Keratinocyte (primary cell): ENCODE measurements around the gene P4HA3. TPM values are rescaled to one million over a fixed set of nuclear protein-coding genes. Genes with fewer than 3 reads are reported as not detected.

Experiments
- DNase-seq: peaks from one replicate; pipeline ENCODE4 v3.0.0-alpha.2; 2011; ENCODE audit warnings: low read depth, missing footprints, low spot score
- FAIRE-seq: peaks from 2 replicates; lab custom pipeline; 2011; peaks lifted over from hg19 to GRCh38; lab: Jason Lieb, UNC
- H2AFZ ChIP-seq: 2 replicates; pipeline ENCODE4 v1.6.0; 2012; ENCODE audit warnings: low read length, control low read depth, inconsistent platforms; ENCODE audit not compliant: control insufficient read depth
- H3K27ac ChIP-seq: 2 replicates; pipeline ENCODE4 v1.5.1; 2011; ENCODE audit warnings: low read length; ENCODE audit not compliant: control insufficient read depth, insufficient read depth
- H3K27me3 ChIP-seq: 3 replicates; pipeline ENCODE4 v1.6.0; 2011; ENCODE audit warnings: low read length; ENCODE audit not compliant: control insufficient read depth, insufficient read depth; ENCODE audit errors: extremely low read depth
- H3K36me3 ChIP-seq, 2 experiments: 2 replicates in 1 of 2; 3 replicates in 1 of 2; pipeline ENCODE4 v1.5.1; 2011; ENCODE audit warnings: low read length in 2 of 2, mild to moderate bottlenecking in 1 of 2; ENCODE audit not compliant: control insufficient read depth in 2 of 2, insufficient read depth in 2 of 2; ENCODE audit errors: extremely low read depth in 1 of 2
- H3K4me1 ChIP-seq: 3 replicates; pipeline ENCODE4 v1.5.1; 2011; ENCODE audit warnings: low read length; ENCODE audit not compliant: control insufficient read depth, insufficient read depth; ENCODE audit errors: extremely low read depth
- H3K4me2 ChIP-seq: 3 replicates; pipeline ENCODE4 v1.6.0; 2011; ENCODE audit warnings: low read depth, low read length; ENCODE audit not compliant: control insufficient read depth, insufficient read depth; ENCODE audit errors: extremely low read depth
- H3K4me3 ChIP-seq, 3 experiments: fragments of 200-600 bp in 1 of 3; sonication (generic) in 1 of 3; 2 replicates in 2 of 3; 3 replicates in 1 of 3; pipeline ENCODE4 v1.5.1; 2011 to 2016; ENCODE audit warnings: low read length in 3 of 3, mild to moderate bottlenecking in 3 of 3, control low read depth in 2 of 3, inconsistent platforms in 1 of 3, low read depth in 1 of 3, mixed read lengths in 1 of 3, mixed run types in 1 of 3, moderate library complexity in 1 of 3; ENCODE audit not compliant: control insufficient read depth in 2 of 3, insufficient read depth in 2 of 3; ENCODE audit errors: extremely low read depth in 1 of 3
- H3K79me2 ChIP-seq: 2 replicates; pipeline ENCODE4 v1.6.0; 2012; ENCODE audit warnings: low read length; ENCODE audit not compliant: control insufficient read depth, insufficient read depth
- H3K9ac ChIP-seq: 3 replicates; pipeline ENCODE4 v1.6.0; 2011; ENCODE audit warnings: low read length; ENCODE audit not compliant: control insufficient read depth, insufficient read depth; ENCODE audit errors: extremely low read depth
- H3K9me1 ChIP-seq: 3 replicates; pipeline ENCODE4 v1.6.0; 2011; ENCODE audit warnings: low read length; ENCODE audit not compliant: control insufficient read depth, insufficient read depth; ENCODE audit errors: extremely low read depth
- H3K9me3 ChIP-seq: 2 replicates; pipeline ENCODE4 v1.5.1; 2012; ENCODE audit warnings: low read depth, low read length; ENCODE audit not compliant: control insufficient read depth
- H4K20me1 ChIP-seq: 3 replicates; pipeline ENCODE4 v1.6.0; 2011; ENCODE audit warnings: low read length; ENCODE audit not compliant: control insufficient read depth, insufficient read depth; ENCODE audit errors: extremely low read depth
- CTCF ChIP-seq, 3 experiments: IDR thresholded peaks in 1 of 3; conservative IDR thresholded peaks in 1 of 3; optimal IDR thresholded peaks in 1 of 3; 2 replicates in 2 of 3; 3 replicates in 1 of 3; pipeline versions ENCODE3 to v1.5.1; 2011; ENCODE audit warnings: low read length in 3 of 3, mild to moderate bottlenecking in 3 of 3, moderate library complexity in 2 of 3, control low read depth in 1 of 3, inconsistent platforms in 1 of 3; ENCODE audit not compliant: insufficient read depth in 2 of 3; ENCODE audit errors: extremely low read depth in 1 of 3
- EZH2 ChIP-seq: IDR thresholded peaks from one replicate; pipeline ENCODE4 v1.6.1; 2012; ENCODE audit warnings: inconsistent platforms, mild to moderate bottlenecking, low read length, moderate library complexity
- dilution Hi-C: fragments of 300-500 bp; cut with MboI; formaldehyde crosslinking; loops from one replicate; pipeline ENCODE4 v1.7.0; 2020; ENCODE audit warnings: low sequenced_read_pairs; ENCODE audit not compliant: extremely low pct_ligation_motif_present
- polyA plus RNA-seq, 5 experiments: library from polyadenylated mRNA; depleted of rRNA in 3 of 5; stranded (reverse) in 3 of 5; stranded (forward) in 1 of 5; unstranded in 1 of 5; fragments of >200 nt; gene quantifications; 1 replicate in 1 of 5; 2 replicates in 3 of 5; 3 replicates in 1 of 5; pipeline versions ENCODE4 v1.2.1 to v1.2.3, GENCODE V29; 2011 to 2012; ENCODE audit warnings: missing spikeins in 2 of 5, low read depth in 1 of 5, low replicate concordance in 1 of 5

P4HA3 gene
- polyA plus RNA-seq, 1 donor (not counting 4 experiments of a cell fraction or from before 2014, with no cell fraction given), result 0.14 TPM

DNA sequence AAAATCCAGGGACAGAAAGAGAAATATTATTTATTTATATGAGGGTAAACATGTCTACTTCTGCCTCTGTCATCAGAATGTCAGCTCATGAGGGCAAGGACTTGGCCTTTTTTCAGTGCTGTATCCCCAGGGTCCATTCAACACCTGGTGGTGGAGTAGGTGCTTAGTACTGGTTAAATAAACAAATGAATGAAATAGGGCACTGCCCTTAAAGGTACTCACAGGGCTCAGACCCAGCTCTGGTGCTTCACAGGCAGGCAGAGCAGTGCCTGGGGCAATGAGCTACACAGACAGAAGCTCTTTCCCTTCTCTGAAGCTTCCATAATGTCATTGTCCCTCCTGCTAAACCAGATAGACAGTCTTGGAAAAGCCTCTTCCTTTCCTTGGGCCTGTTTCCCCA lies 30.9 kb downstream of the P4HA3 start:
- Histone ChIP-seq H3K4me2 (no peak overlapping the region), H3K36me3 (no peaks in the 10 kb centered on the region), H3K27ac (no peak overlapping the region), H4K20me1 (no peaks in the 10 kb centered on the region), H3K4me1 (peaks cover 9% of the 10 kb centered on the region), H3K9me1 (no peaks in the 10 kb centered on the region), H2AFZ (no peak overlapping the region), H3K9me3 (no peaks in the 10 kb centered on the region), H3K27me3 (no peaks in the 10 kb centered on the region), H3K79me2 (no peaks in the 10 kb centered on the region), H3K4me3 (no peak overlapping the region), H3K9ac (no peak overlapping the region)
- dilution Hi-C loops, result no loop called here
- no peak for TF ChIP-seq CTCF (optimal IDR thresholded peaks at IDR 0.05 in 1 of 3, IDR thresholded peaks at IDR 0.05 in 1 of 3, conservative IDR thresholded peaks at IDR 0.05 in 1 of 3; ENCODE audit: extremely low read depth in 1 of 3, insufficient read depth in 2 of 3, low read length in 3 of 3)
- no peak for TF ChIP-seq EZH2
- no peak for FAIRE-seq
- DNase-seq, result no peak

- H2AFZ ChIP-seq, result no peak overlapping the region
- no peak overlapping the region for H3K4me3 ChIP-seq
- dilution Hi-C loops, result no loop called here
- no peaks in the 10 kb centered on the region for H3K27me3 ChIP-seq
- no peak overlapping the region for H3K27ac ChIP-seq
- TF ChIP-seq CTCF (optimal IDR thresholded peaks at IDR 0.05 in 1 of 3, IDR thresholded peaks at IDR 0.05 in 1 of 3, conservative IDR thresholded peaks at IDR 0.05 in 1 of 3; ENCODE audit: extremely low read depth in 1 of 3, insufficient read depth in 2 of 3, low read length in 3 of 3), result no peak
- no peak for TF ChIP-seq EZH2
- no peaks in the 10 kb centered on the region for H3K9me1 ChIP-seq
- no peaks in the 10 kb centered on the region for H3K9me3 ChIP-seq
- DNase-seq (no peak), FAIRE-seq (no peak)
- no peak overlapping the region for H3K4me2 ChIP-seq
- H3K9ac ChIP-seq, result no peak overlapping the region
- H3K36me3 ChIP-seq, result no peaks in the 10 kb centered on the region
- H3K79me2 ChIP-seq, result no peaks in the 10 kb centered on the region
- H3K4me1 ChIP-seq, result peaks cover 9% of the 10 kb centered on the region
- no peaks in the 10 kb centered on the region for H4K20me1 ChIP-seq
These were observed 32.2 kb downstream of the P4HA3 start for GRCh38 chr11:74279256-74279655.
